HPDE6-E6E7 (cell line): ENCODE measurements around the gene SBNO1.
"Not testable (repeated sequence)": the region's sequence is repeated elsewhere in the genome, so short reads cannot be mapped to it uniquely, and the experiment has no call there.

Experiments
- DNase-seq: peaks from one replicate; pipeline ENCODE4 v3.0.0; 2011; ENCODE audit warnings: missing footprints; ENCODE audit errors: extremely low spot score

Gene SBNO1

DNA sequence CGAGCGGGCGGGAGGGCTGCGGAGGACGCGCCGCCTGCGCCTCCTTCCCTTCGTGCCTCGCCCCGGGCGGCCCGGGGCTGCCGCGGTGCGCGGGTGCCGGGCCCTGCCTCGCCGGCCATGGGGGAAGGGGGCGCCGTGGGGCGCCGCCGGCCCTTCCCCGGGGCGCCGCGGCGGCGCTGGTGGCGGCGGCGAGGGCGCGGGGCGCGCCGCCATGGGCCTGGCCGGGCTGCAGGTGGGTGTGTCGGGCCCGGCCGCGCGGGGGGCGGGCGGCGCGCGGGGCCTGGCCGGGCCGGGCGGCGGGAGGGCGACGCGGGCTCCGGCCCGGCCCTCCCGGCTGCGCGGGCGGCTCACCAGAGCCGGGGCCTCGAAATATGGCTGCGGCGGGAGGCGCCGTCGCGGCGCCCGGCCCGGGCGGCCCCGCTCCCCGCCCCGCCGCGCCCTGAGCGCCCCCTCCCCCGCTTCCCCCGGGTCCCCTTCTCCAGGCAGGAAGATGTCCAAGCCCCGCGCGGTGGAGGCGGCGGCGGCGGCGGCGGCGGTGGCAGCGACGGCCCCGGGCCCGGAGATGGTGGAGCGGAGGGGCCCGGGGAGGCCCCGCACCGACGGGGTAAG is 24.4 kb upstream of the SBNO1 start:
- no peak for DNase-seq

- DNase-seq, result peak; percentile 82
Observed at GRCh38 chr12:123388177-123388950, 23.7 kb upstream of the SBNO1 start.

DNA sequence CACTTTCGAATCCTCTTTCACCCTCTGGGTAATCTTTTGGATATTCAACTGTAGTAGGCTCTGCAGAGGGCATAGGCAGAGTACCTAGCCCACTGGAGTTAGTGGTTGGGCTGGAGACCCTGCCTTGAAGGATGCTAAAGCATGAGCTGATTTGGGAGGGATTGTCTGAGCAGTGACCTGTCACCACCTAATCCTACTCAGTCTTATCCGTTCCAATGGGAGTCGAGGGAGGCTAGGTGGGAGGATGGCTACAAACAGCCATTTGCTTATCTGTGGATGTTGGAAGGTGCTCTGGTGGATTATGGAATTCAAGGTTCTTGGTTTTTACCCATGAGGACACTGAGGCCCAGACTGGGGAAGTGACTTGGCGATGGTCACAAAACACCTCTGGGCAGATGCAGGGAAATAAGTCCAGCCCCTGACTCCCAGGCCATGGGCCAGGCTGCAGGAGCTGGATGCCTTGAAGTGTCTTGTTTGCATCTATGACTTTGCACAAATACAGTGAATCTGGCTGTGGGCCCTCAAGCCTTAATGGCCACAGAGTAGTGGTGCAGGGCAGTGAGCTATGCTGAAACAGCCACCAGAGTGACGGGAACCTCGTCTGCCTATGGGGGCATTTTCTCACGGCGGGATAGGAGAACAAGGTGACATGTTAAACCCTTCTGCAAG is 23.0 kb upstream of the SBNO1 start:
- no peak for DNase-seq

GRCh38 chr12:123385536-123385935 is 20.9 kb upstream of the SBNO1 start:
- not testable (repeated sequence) for DNase-seq

GRCh38 chr12:123384994-123385376 is 20.3 kb upstream of the SBNO1 start:
- peak; percentile 38 for DNase-seq

- DNase-seq, result no peak
Observed at GRCh38 chr12:123384318-123384993, 19.8 kb upstream of the SBNO1 start.

DNA sequence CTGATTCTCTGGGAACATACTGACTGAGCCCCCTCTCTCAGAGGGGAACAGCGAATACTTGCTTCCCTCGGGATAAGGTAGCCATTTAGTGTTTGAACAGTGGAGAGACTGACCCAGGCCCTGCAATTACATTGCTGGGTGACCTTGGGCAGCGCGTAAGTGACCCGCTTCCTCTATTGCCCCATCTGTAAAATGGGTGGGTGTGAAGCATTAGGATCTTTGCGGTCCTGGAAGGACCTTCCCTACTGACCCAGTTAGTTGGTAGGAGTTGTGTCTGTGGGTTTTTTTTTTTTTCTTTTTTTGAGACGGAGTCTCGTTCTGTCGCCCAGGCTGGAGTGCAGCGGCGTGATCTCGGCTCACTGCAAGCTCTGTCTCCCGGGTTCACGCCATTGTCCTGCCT is 18.0 kb upstream of the SBNO1 start:
- DNase-seq, result no peak

GRCh38 chr12:123379391-123379790 is 14.7 kb upstream of the SBNO1 start:
- no peak for DNase-seq

DNA sequence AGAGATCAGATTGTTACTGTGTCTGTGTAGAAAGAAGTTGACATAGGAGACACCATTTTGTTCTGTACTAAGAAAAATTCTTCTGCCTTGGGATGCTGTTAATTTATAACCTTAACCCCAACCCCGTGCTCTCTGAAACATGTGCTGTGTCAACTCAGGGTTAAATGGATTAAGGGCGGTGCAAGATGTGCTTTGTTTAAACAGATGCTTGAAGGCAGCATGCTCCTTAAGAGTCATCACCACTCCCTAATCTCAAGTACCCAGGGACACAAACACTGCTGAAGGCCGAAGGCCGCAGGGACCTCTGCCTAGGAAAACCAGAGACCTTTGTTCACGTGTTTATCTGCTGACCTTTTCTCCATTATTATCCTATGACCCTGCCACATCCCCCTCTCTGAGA is 7.8 kb upstream of the SBNO1 start:
- not testable (repeated sequence) for DNase-seq

GRCh38 chr12:123371667-123372368 is 7.2 kb upstream of the SBNO1 start:
- not testable (repeated sequence) for DNase-seq

GRCh38 chr12:123369229-123369628 is 4.6 kb upstream of the SBNO1 start:
- no peak for DNase-seq

GRCh38 chr12:123368431-123368830 is 3.8 kb upstream of the SBNO1 start:
- DNase-seq, result not testable (repeated sequence)

GRCh38 chr12:123367511-123367910 is 2.9 kb upstream of the SBNO1 start:
- DNase-seq, result no peak

GRCh38 chr12:123365025-123365917 is 624 bp upstream of the SBNO1 start:
- peak; percentile 99 for DNase-seq

- DNase-seq, result no peak
Observed at GRCh38 chr12:123363740-123364531, 711 bp downstream of the SBNO1 start.

DNA sequence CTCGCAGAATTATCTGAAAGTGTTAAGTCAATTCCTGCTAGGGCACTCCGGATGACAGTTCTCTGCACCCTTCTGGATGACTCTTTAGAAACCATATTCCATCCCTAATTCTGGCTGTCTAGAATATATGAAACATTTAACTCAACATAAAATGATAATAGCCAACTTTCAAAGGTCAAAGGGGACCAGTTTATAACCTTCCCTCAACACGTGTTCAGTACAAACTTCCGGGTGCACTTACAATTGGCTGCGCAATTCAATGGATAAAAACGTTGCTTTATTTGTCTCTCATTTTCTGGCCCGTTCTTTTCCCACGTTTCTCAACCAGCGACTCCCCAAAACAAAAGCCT is 1.3 kb downstream of the SBNO1 start:
- no peak for DNase-seq

GRCh38 chr12:123358035-123358434 is 6.6 kb downstream of the SBNO1 start:
- no peak for DNase-seq

- DNase-seq, result no peak
Observed at GRCh38 chr12:123356159-123356670, 8.4 kb downstream of the SBNO1 start.

GRCh38 chr12:123354600-123354999 is 10.0 kb downstream of the SBNO1 start:
- no peak for DNase-seq

GRCh38 chr12:123351349-123351748 is 13.3 kb downstream of the SBNO1 start:
- DNase-seq, result no peak
